Kidney epithelial cell (primary cell): ENCODE data around the gene SUMF1. TPM values are rescaled to one million over a fixed set of nuclear protein-coding genes. Genes with fewer than 3 reads are reported as not detected.

ENCODE experiments used
- DNase-seq: peaks from one replicate; pipeline ENCODE4 v3.0.0-alpha.2; 2010; ENCODE audit warnings: low read depth
- H3K27me3 ChIP-seq: 2 replicates; pipeline ENCODE4 v1.6.0; 2011; ENCODE audit warnings: low read length; ENCODE audit not compliant: control insufficient read depth, insufficient read depth
- H3K36me3 ChIP-seq: 2 replicates; pipeline ENCODE4 v1.5.1; 2011; ENCODE audit warnings: low read length; ENCODE audit not compliant: control insufficient read depth, insufficient read depth
- H3K4me3 ChIP-seq: 2 replicates; pipeline ENCODE4 v1.5.1; 2011; ENCODE audit warnings: low read depth, mild to moderate bottlenecking, control low read depth, low read length
- total RNA-seq: library from RNA; depleted of rRNA; stranded (reverse); fragments of >200 nt; gene quantifications from 2 replicates; pipeline ENCODE4 v1.2.3, GENCODE V29; 2015
- TF ChIP-seq, protein P1 (sequence below): IDR thresholded peaks from 2 replicates; pipeline ENCODE4 v1.5.1; 2011; ENCODE audit warnings: mild to moderate bottlenecking, moderate library complexity, low read length, control low read depth, inconsistent platforms; ENCODE audit not compliant: insufficient read depth, poor library complexity, severe bottlenecking

SUMF1 gene
- total RNA-seq = 47.5 and 48.0 TPM in 2 replicates

DNA sequence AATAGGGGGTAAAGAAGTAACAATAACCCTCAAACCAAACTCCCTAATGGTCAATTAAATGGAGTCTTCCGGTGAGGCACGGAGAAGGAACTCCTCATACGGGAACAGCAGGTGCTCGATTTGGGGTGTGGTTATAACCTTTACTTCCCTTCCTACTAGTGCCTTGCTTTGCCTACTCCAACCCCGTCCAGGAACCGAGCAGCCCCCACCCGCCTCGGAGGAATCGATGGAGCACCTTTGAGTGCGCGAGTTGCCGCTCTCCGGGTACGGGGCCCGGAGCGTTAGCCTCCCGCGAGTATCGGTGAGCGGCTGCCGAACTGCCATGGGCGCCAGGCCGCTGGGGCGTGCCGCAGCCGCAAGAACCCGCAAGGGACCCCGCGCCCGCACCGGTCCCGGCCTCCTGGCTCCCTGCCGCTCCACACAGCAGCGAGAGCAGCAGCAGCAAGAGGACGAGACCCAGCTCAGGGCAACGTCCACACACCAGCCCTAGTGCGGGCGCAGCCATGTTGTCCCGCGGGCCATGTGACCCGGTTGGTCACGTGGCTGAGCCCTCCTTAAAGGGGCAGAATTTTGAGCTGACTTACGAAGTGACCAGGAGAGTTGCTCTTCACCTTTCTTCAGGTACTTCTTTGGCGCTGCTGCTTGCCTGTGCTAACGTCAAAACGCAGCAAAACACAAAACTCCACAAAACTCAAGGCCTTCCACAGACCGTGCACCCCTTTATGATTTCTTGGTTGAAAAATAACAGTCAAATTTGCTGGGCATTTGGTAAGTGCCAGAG lies at the start of gene SUMF1:
Gene SUMF1, minus strand, starts transcription at position 529 of the 781 bp plus-strand sequence. Its CDS starts 24 bp downstream, at position 505.
- peak; percentile 32 for DNase-seq
- H3K27me3 ChIP-seq = no peaks in the 10 kb centered on the region
- TF ChIP-seq, protein P1, sequence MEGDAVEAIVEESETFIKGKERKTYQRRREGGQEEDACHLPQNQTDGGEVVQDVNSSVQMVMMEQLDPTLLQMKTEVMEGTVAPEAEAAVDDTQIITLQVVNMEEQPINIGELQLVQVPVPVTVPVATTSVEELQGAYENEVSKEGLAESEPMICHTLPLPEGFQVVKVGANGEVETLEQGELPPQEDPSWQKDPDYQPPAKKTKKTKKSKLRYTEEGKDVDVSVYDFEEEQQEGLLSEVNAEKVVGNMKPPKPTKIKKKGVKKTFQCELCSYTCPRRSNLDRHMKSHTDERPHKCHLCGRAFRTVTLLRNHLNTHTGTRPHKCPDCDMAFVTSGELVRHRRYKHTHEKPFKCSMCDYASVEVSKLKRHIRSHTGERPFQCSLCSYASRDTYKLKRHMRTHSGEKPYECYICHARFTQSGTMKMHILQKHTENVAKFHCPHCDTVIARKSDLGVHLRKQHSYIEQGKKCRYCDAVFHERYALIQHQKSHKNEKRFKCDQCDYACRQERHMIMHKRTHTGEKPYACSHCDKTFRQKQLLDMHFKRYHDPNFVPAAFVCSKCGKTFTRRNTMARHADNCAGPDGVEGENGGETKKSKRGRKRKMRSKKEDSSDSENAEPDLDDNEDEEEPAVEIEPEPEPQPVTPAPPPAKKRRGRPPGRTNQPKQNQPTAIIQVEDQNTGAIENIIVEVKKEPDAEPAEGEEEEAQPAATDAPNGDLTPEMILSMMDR = no peak
- H3K36me3 ChIP-seq = no peaks in the 10 kb centered on the region
- H3K4me3 ChIP-seq = peak within 1 kb of the TSS; percentile 94

DNA sequence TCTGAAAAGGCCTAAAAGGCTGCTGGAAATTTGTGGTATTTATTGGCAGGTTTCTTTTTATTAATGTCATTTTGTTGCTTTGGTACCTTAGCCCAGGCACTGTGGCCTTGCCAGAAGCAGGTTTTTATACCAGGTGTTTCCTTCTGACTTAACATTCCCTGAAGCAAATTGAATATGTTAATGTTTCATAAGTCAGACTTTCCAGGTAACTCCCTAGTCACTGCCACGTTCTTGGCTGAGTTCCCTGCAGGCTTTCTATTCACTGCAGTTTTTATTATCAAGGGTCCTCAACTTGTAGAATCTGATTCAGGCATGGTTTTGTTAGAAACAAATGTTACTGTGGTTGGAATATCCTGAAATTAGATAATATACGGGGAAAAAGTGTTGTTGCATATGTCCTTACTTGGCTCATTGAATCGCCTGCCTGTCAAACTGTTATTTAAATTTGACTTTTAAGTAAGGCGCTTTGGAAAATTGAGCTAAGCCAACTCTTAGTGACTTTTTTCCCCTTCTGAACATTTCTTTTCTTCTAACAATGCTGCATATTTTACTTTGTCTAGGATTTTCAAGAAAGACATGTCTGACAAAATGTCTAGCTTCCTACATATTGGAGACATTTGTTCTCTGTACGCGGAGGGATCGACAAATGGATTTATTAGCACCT lies 49.0 kb upstream of the SUMF1 start:
- Histone ChIP-seq H3K4me3 (no peak overlapping the region), H3K27me3 (no peaks in the 10 kb centered on the region), H3K36me3 (no peaks in the 10 kb centered on the region)
- no peak for DNase-seq
- TF ChIP-seq, protein P1 = no peak

DNA sequence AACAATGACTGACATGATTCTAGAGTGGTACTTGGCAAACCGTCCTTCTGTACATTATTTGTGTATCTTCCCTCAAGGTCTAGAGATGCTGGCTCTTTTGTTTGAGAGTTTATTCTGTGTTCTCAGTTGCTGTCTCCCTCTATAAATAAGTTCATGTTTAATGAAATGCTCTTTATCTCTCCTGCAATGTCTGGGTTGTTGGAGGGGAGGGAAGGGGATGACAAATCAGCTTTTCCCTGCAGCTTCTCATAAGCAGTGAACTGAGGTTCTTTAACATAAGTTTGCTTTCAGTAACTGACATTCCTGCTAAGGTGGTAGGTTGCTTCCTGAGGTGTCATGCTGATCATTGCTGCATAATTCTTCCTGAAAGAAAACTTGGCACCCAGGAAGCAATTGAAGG lies 47.8 kb upstream of the SUMF1 start:
- Histone ChIP-seq H3K27me3 (no peaks in the 10 kb centered on the region), H3K36me3 (no peaks in the 10 kb centered on the region), H3K4me3 (no peak overlapping the region)
- no peak for DNase-seq
- TF ChIP-seq, protein P1 = no peak

DNA sequence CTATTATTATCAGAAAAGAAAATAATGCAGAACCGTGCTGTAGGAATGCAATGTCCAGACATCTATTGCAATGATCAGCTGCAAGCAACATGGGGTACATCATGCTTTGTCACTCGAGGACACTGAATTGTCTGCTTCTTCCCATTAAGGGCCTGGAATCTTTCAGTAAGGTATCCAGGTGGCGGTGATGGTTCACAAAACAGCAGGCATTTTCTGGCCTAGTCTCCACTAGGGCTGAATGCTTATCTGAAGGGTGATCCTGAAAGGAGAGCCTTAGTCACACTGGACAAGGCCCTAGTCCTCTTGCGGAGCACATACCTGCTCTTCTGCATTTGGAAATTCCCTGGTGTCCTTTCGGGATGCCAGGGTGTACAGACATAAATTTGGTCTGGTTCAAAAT lies 47.3 kb upstream of the SUMF1 start:
- no peak overlapping the region for H3K4me3 ChIP-seq
- no peaks in the 10 kb centered on the region for H3K27me3 ChIP-seq
- TF ChIP-seq, protein P1 = no peak
- DNase-seq = no peak
- H3K36me3 ChIP-seq = no peaks in the 10 kb centered on the region

DNA sequence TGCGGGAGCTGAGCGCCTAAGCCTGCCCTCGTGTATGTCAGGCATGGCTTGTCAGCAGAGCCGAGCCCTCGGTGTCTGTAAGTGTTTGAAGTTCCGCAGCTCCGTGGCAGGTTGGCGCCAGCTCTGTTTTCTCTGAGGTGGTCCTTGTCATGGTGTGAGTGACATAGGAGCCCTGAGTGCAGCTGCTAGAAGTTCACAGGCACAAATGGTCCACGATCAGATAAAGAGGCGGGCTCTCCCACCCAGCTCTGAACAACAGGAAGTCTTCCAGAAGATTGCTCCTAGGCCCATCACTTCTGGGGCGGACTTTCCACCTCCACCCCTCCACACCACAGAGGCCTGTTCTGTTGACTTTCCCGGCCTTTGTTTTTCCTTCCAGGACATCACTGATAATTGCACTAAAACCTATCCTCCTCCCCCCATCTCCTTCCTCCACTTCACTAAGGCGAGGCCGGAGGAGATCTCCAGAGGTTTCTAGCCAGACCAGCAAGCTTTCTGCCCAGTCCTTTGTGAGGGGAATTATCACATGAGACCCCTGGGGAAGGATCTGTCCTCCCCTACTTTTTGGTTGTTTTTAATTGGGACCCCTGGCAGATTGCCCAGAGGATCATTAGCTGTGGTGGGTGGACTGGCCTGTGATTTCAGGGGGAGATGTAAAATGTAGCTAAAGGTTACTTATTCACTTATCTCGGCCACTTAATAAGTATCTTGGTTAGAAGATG lies 46.0 kb upstream of the SUMF1 start:
- Histone ChIP-seq H3K4me3 (no peak overlapping the region), H3K27me3 (no peaks in the 10 kb centered on the region), H3K36me3 (no peaks in the 10 kb centered on the region)
- TF ChIP-seq, protein P1 = no peak
- DNase-seq = no peak
